ENCODE results near the gene ATG5. TPM values are rescaled to one million over a fixed set of nuclear protein-coding genes. Genes with fewer than 3 reads are reported as not detected.

ATG5 gene
- total RNA-seq, 2 experiments from 2014 or later = 18.8 to 31.1 TPM

GRCh38 chr6:106149472-106150069 lies 176.0 kb downstream of the ATG5 start:
- H3K9me2 ChIP-seq (ENCODE audit: insufficient read depth, low read length) = no peaks in the 10 kb centered on the region
- H3K27ac ChIP-seq (ENCODE audit: low read depth, low read length, poor library complexity, severe bottlenecking) = no peak overlapping the region
- H3K9me3 ChIP-seq (ENCODE audit: low read length) = no peaks in the 10 kb centered on the region
- no peak for TF ChIP-seq EZH2phosphoT487 (IDR thresholded peaks at IDR 0.05; ENCODE audit: borderline replicate concordance, low read depth, low read length)
- TF ChIP-seq CTCF (conservative IDR thresholded peaks at IDR 0.05; ENCODE audit: low read length) = no peak
- POLR2A ChIA-PET = interaction anchor here (0.8 to 9.4 kb wide), 2 partner anchors 13 to 190 kb away, joined by 4 to 98 read pairs; no protein-coding TSS in a partner anchor
- CTCF ChIA-PET (ENCODE audit: unreplicated experiment) = no interaction called here
- no peak overlapping the region for H3K4me3 ChIP-seq (ENCODE audit: low read depth, low read length, poor library complexity, severe bottlenecking)
- no peaks in the 10 kb centered on the region for H4K20me1 ChIP-seq (ENCODE audit: insufficient read depth, low read length)
- H3K36me3 ChIP-seq (ENCODE audit: insufficient read depth, low read length) = no peaks in the 10 kb centered on the region
- intact Hi-C loops (cut with micrococcal nuclease; ENCODE audit: unreplicated experiment) = no loop called here
- H3K4me1 ChIP-seq (ENCODE audit: insufficient read depth, low read length, poor library complexity, severe bottlenecking) = peaks cover 27% of the 10 kb centered on the region
- no peak overlapping the region for H3K4me2 ChIP-seq (ENCODE audit: low read length)
- no peaks in the 10 kb centered on the region for H3K79me2 ChIP-seq (ENCODE audit: insufficient read depth, low read depth, low read length)
- no peak overlapping the region for H2AFZ ChIP-seq (ENCODE audit: low read length)
- DNase-seq (ENCODE audit: low spot score) = no peak
- no TSS peak for BruUV-seq (replicated peaks)

GRCh38 chr6:106147476-106147875 lies 178.1 kb downstream of the ATG5 start:
- Histone ChIP-seq H4K20me1 (ENCODE audit: insufficient read depth, low read length) (no peaks in the 10 kb centered on the region), H3K4me3 (ENCODE audit: low read depth, low read length, poor library complexity, severe bottlenecking) (no peak overlapping the region), H2AFZ (ENCODE audit: low read length) (no peak overlapping the region), H3K4me1 (ENCODE audit: insufficient read depth, low read length, poor library complexity, severe bottlenecking) (peaks cover 43% of the 10 kb centered on the region), H3K9me2 (ENCODE audit: insufficient read depth, low read length) (no peaks in the 10 kb centered on the region), H3K27ac (ENCODE audit: low read depth, low read length, poor library complexity, severe bottlenecking) (no peak overlapping the region), H3K79me2 (ENCODE audit: insufficient read depth, low read depth, low read length) (no peaks in the 10 kb centered on the region), H3K9me3 (ENCODE audit: low read length) (no peaks in the 10 kb centered on the region), H3K4me2 (ENCODE audit: low read length) (no peak overlapping the region), H3K36me3 (ENCODE audit: insufficient read depth, low read length) (no peaks in the 10 kb centered on the region)
- TF ChIP-seq CTCF (conservative IDR thresholded peaks at IDR 0.05; ENCODE audit: low read length) (no peak), EZH2phosphoT487 (IDR thresholded peaks at IDR 0.05; ENCODE audit: borderline replicate concordance, low read depth, low read length) (no peak)
- POLR2A ChIA-PET = interaction anchor here (0.9 to 9.4 kb wide), 4 partner anchors 8 to 43 kb away, joined by 3 to 98 read pairs (median 5); no protein-coding TSS in a partner anchor
- intact Hi-C loops (cut with micrococcal nuclease; ENCODE audit: unreplicated experiment) = no loop called here
- CTCF ChIA-PET (ENCODE audit: unreplicated experiment) = interaction anchor here (1.2 to 2.1 kb wide), 2 partner anchors 17 to 36 kb away, joined by 3 to 5 read pairs; no protein-coding TSS in a partner anchor
- DNase-seq (ENCODE audit: low spot score) = no peak
- BruUV-seq (replicated peaks) = no TSS peak

- Histone ChIP-seq H3K4me3 (ENCODE audit: low read depth, low read length, poor library complexity, severe bottlenecking) (no peak overlapping the region), H2AFZ (ENCODE audit: low read length) (no peak overlapping the region), H3K79me2 (ENCODE audit: insufficient read depth, low read depth, low read length) (no peaks in the 10 kb centered on the region), H4K20me1 (ENCODE audit: insufficient read depth, low read length) (no peaks in the 10 kb centered on the region), H3K4me2 (ENCODE audit: low read length) (no peak overlapping the region), H3K9me2 (ENCODE audit: insufficient read depth, low read length) (no peaks in the 10 kb centered on the region), H3K4me1 (ENCODE audit: insufficient read depth, low read length, poor library complexity, severe bottlenecking) (peaks cover 49% of the 10 kb centered on the region), H3K9me3 (ENCODE audit: low read length) (no peaks in the 10 kb centered on the region), H3K36me3 (ENCODE audit: insufficient read depth, low read length) (no peaks in the 10 kb centered on the region), H3K27ac (ENCODE audit: low read depth, low read length, poor library complexity, severe bottlenecking) (no peak overlapping the region)
- CTCF ChIA-PET (ENCODE audit: unreplicated experiment) = interaction anchor here (1.2 to 2.1 kb wide), 2 partner anchors 17 to 35 kb away, joined by 3 to 5 read pairs; no protein-coding TSS in a partner anchor
- DNase-seq (ENCODE audit: low spot score) = no peak
- TF ChIP-seq CTCF (conservative IDR thresholded peaks at IDR 0.05; ENCODE audit: low read length) (no peak), EZH2phosphoT487 (IDR thresholded peaks at IDR 0.05; ENCODE audit: borderline replicate concordance, low read depth, low read length) (no peak)
- intact Hi-C loops (cut with micrococcal nuclease; ENCODE audit: unreplicated experiment) = no loop called here
- POLR2A ChIA-PET = interaction anchor here (0.5 to 9.4 kb wide), 10 partner anchors 8 to 1493 kb away, joined by 3 to 98 read pairs (median 3); no protein-coding TSS in a partner anchor
- no TSS peak for BruUV-seq (replicated peaks)
Measured at GRCh38 chr6:106146852-106147351, 178.7 kb downstream of the ATG5 start.
